Coronary artery (tissue), 2 donors: ENCODE results near the gene SH3RF1.

Source experiments
- DNase-seq: peaks from one replicate; pipeline ENCODE4 v3.0.0-alpha.2; 2017; ENCODE audit warnings: low spot score
- H3K27ac ChIP-seq, 2 donors: fragments of 200-600 bp; sonication (generic); one replicate each; pipeline ENCODE4 v1.5.1; 2016 to 2019
- H3K4me3 ChIP-seq: fragments of 200-600 bp; sonication (generic); 2 replicates; pipeline ENCODE4 v1.5.1; 2016; ENCODE audit warnings: mild to moderate bottlenecking, moderate library complexity
- CTCF ChIP-seq: fragments of 200-600 bp; sonication (generic); IDR thresholded peaks from one replicate; pipeline ENCODE4 v1.5.1; 2019; ENCODE audit warnings: antibody characterized with exemption

SH3RF1 gene

GRCh38 chr4:169220447-169220846 is 50.3 kb downstream of the SH3RF1 start:
- no peak for DNase-seq
- no peak overlapping the region for H3K4me3 ChIP-seq
- no peak for TF ChIP-seq CTCF
- H3K27ac ChIP-seq: no peak overlapping the region

- no peak overlapping the region for H3K4me3 ChIP-seq
- no peak for DNase-seq
- H3K27ac ChIP-seq: no peak overlapping the region
- no peak for TF ChIP-seq CTCF
Measured at GRCh38 chr4:169219440-169219839, 51.3 kb downstream of the SH3RF1 start.

GRCh38 chr4:169215656-169216055 is 55.1 kb downstream of the SH3RF1 start:
- no peak overlapping the region for H3K4me3 ChIP-seq
- no peak for TF ChIP-seq CTCF
- H3K27ac ChIP-seq: no peak overlapping the region
- no peak for DNase-seq

- DNase-seq: no peak
- Histone ChIP-seq H3K4me3 (no peak overlapping the region), H3K27ac (no peak overlapping the region)
- no peak for TF ChIP-seq CTCF
Measured at GRCh38 chr4:169212981-169213380, 57.8 kb downstream of the SH3RF1 start.

- Histone ChIP-seq H3K27ac (no peak overlapping the region), H3K4me3 (no peak overlapping the region)
- no peak for DNase-seq
- no peak for TF ChIP-seq CTCF
Measured at GRCh38 chr4:169210504-169211118, 60.1 kb downstream of the SH3RF1 start.

- Histone ChIP-seq H3K4me3 (no peak overlapping the region), H3K27ac (no peak overlapping the region)
- TF ChIP-seq CTCF: no peak
- no peak for DNase-seq
Measured at GRCh38 chr4:169209388-169209883, 61.3 kb downstream of the SH3RF1 start.

- DNase-seq: no peak
- H3K4me3 ChIP-seq: no peak overlapping the region
- no peak for TF ChIP-seq CTCF
- H3K27ac ChIP-seq: no peak overlapping the region
Measured at GRCh38 chr4:169208516-169208915, 62.2 kb downstream of the SH3RF1 start.
